ENCODE measurements around the gene C1QTNF1. TPM values are rescaled to one million over a fixed set of nuclear protein-coding genes. Genes with fewer than 3 reads are reported as not detected.
A peak's percentile ranks its signal among the peaks of the same experiment; 100 is the strongest.

C1QTNF1 gene
- total RNA-seq, 2 donors from 2014 or later = 10.4 to 12.1 TPM

GRCh38 chr17:79087428-79088143 lies 63.6 kb downstream of the C1QTNF1 start:
- H3K36me3 ChIP-seq = no peaks in the 10 kb centered on the region
- no peaks in the 10 kb centered on the region for H3K4me1 ChIP-seq
- intact Hi-C loops (cut with DNase I) = loop anchor here (2.0 kb wide), 1 partner anchor 305 kb away; no protein-coding TSS in a partner anchor
- H3K27ac ChIP-seq = no peak overlapping the region
- peak; percentile 78 for DNase-seq
- no peak overlapping the region for H3K9ac ChIP-seq (ENCODE audit: low read depth in 2 of 2, low read length in 2 of 2)
- peak; percentile 96 for TF ChIP-seq CTCF (IDR thresholded peaks at IDR 0.05)
- no peaks in the 10 kb centered on the region for H3K27me3 ChIP-seq
- no peak overlapping the region for H3K4me3 ChIP-seq
- H3K9me3 ChIP-seq = no peaks in the 10 kb centered on the region

GRCh38 chr17:79088247-79088996 lies 64.5 kb downstream of the C1QTNF1 start:
- Histone ChIP-seq H3K27me3 (no peaks in the 10 kb centered on the region), H3K27ac (no peak overlapping the region), H3K36me3 (no peaks in the 10 kb centered on the region), H3K9ac (ENCODE audit: low read depth in 2 of 2, low read length in 2 of 2) (no peak overlapping the region), H3K4me3 (no peak overlapping the region), H3K9me3 (no peaks in the 10 kb centered on the region), H3K4me1 (no peaks in the 10 kb centered on the region)
- no peak for TF ChIP-seq CTCF (IDR thresholded peaks at IDR 0.05)
- DNase-seq = no peak
- intact Hi-C loops (cut with DNase I) = loop anchor here (2.0 kb wide), 1 partner anchor 304 kb away; no protein-coding TSS in a partner anchor

- no peak overlapping the region for H3K9ac ChIP-seq (ENCODE audit: low read depth in 2 of 2, low read length in 2 of 2)
- H3K4me1 ChIP-seq = no peaks in the 10 kb centered on the region
- no peaks in the 10 kb centered on the region for H3K36me3 ChIP-seq
- no peak for TF ChIP-seq CTCF (IDR thresholded peaks at IDR 0.05)
- H3K4me3 ChIP-seq = no peak overlapping the region
- H3K27ac ChIP-seq = no peak overlapping the region
- no peaks in the 10 kb centered on the region for H3K27me3 ChIP-seq
- DNase-seq = no peak
- H3K9me3 ChIP-seq = no peaks in the 10 kb centered on the region
- intact Hi-C loops (cut with DNase I) = loop anchor here (2.0 kb wide), 1 partner anchor 304 kb away; no protein-coding TSS in a partner anchor
Observed at GRCh38 chr17:79088997-79089328, 65.0 kb downstream of the C1QTNF1 start.

- no peak for TF ChIP-seq CTCF (IDR thresholded peaks at IDR 0.05)
- H3K9me3 ChIP-seq = no peaks in the 10 kb centered on the region
- H3K4me1 ChIP-seq = no peaks in the 10 kb centered on the region
- intact Hi-C loops (cut with DNase I) = loop anchor here (2.0 kb wide), 1 partner anchor 303 kb away; no protein-coding TSS in a partner anchor
- no peaks in the 10 kb centered on the region for H3K36me3 ChIP-seq
- DNase-seq = no peak
- H3K9ac ChIP-seq (ENCODE audit: low read depth in 2 of 2, low read length in 2 of 2) = no peak overlapping the region
- H3K4me3 ChIP-seq = no peak overlapping the region
- H3K27me3 ChIP-seq = no peaks in the 10 kb centered on the region
- no peak overlapping the region for H3K27ac ChIP-seq
Observed at GRCh38 chr17:79089720-79090442, 65.9 kb downstream of the C1QTNF1 start.

- H3K27me3 ChIP-seq = no peaks in the 10 kb centered on the region
Observed at GRCh38 chr17:79090443-79091225, 66.7 kb downstream of the C1QTNF1 start.

More at GRCh38 chr17:79090443-79091225, 66.7 kb downstream of the C1QTNF1 start:
- Histone ChIP-seq H3K9me3 (no peaks in the 10 kb centered on the region), H3K9ac (ENCODE audit: low read depth in 2 of 2, low read length in 2 of 2) (no peak overlapping the region), H3K27ac (no peak overlapping the region), H3K4me3 (no peak overlapping the region), H3K4me1 (no peaks in the 10 kb centered on the region), H3K36me3 (no peaks in the 10 kb centered on the region)
- no peak for TF ChIP-seq CTCF (IDR thresholded peaks at IDR 0.05)
- intact Hi-C loops (cut with DNase I) = no loop called here
- no peak for DNase-seq
